HCT116 (cell line): ENCODE results near the gene DGCR8.

Experiments used
- EZH2 ChIP-seq: fragments of 200-600 bp; sonication (generic); IDR thresholded peaks from 2 replicates; pipeline ENCODE4 v1.6.1; 2017; ENCODE audit warnings: antibody characterized with exemption, mixed run types
- EZH2phosphoT487 ChIP-seq: fragments of 200-600 bp; IDR thresholded peaks from 2 replicates; pipeline ENCODE4 v1.6.1; 2018; ENCODE audit warnings: antibody characterized with exemption, borderline replicate concordance
- JUND ChIP-seq: IDR thresholded peaks from 2 replicates; pipeline ENCODE4 v1.6.1; 2012
- POLR2A ChIP-seq: IDR thresholded peaks from 2 replicates; pipeline ENCODE4 v1.7.0; 2011; ENCODE audit warnings: borderline replicate concordance; ENCODE audit not compliant: insufficient read depth, insufficient read length; ENCODE audit errors: extremely low read depth
- RAD21 ChIP-seq: IDR thresholded peaks from 2 replicates; pipeline ENCODE4 v1.6.1; 2012; ENCODE audit warnings: low read depth, mild to moderate bottlenecking
- REST ChIP-seq: IDR thresholded peaks from 2 replicates; pipeline ENCODE4 v1.6.1; 2012; ENCODE audit warnings: low read depth
- ZNF274 ChIP-seq: fragments of 200-500 bp; sonication (Bioruptor generic); IDR thresholded peaks from 2 replicates; pipeline ENCODE4 v1.6.1; 2014; ENCODE audit warnings: mild to moderate bottlenecking, low read depth, low read length, inconsistent platforms
- TF ChIP-seq, protein P1 (sequence below), 3 experiments: fragments of 200-600 bp in 1 of 3; sonication (generic) in 1 of 3; IDR thresholded peaks in 2 of 3; conservative IDR thresholded peaks in 1 of 3; 2 replicates each; pipeline ENCODE4 v1.5.1; 2012 to 2017; ENCODE audit warnings: low read depth in 2 of 3, low read length in 2 of 3, antibody characterized with exemption in 1 of 3, borderline replicate concordance in 1 of 3, control low read depth in 1 of 3, mild to moderate bottlenecking in 1 of 3, mixed read lengths in 1 of 3, mixed run types in 1 of 3, moderate library complexity in 1 of 3; ENCODE audit not compliant: insufficient read depth in 1 of 3
- TF ChIP-seq, protein P2 (sequence below): IDR thresholded peaks from 2 replicates; pipeline ENCODE4 v1.6.1; 2012

DNA sequence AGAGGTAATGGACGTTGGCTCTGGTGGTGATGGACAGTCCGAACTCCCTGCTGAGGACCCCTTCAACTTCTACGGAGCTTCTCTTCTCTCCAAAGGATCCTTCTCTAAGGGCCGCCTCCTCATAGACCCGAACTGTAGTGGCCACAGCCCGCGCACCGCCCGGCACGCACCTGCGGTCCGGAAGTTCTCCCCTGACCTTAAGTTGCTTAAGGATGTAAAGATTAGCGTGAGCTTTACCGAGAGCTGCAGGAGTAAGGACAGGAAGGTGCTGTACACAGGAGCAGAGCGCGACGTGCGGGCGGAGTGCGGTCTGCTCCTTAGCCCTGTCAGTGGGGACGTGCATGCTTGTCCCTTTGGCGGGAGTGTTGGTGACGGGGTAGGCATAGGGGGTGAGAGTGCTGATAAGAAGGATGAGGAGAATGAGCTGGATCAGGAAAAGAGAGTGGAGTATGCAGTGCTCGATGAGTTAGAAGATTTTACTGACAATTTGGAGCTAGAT, 6.1 kb downstream of the DGCR8 start:
- TF ChIP-seq EZH2 (no peak), POLR2A (no peak), ZNF274 (no peak), JUND (no peak), RAD21 (no peak), REST (no peak), EZH2phosphoT487 (no peak)
- TF ChIP-seq, protein P1, sequence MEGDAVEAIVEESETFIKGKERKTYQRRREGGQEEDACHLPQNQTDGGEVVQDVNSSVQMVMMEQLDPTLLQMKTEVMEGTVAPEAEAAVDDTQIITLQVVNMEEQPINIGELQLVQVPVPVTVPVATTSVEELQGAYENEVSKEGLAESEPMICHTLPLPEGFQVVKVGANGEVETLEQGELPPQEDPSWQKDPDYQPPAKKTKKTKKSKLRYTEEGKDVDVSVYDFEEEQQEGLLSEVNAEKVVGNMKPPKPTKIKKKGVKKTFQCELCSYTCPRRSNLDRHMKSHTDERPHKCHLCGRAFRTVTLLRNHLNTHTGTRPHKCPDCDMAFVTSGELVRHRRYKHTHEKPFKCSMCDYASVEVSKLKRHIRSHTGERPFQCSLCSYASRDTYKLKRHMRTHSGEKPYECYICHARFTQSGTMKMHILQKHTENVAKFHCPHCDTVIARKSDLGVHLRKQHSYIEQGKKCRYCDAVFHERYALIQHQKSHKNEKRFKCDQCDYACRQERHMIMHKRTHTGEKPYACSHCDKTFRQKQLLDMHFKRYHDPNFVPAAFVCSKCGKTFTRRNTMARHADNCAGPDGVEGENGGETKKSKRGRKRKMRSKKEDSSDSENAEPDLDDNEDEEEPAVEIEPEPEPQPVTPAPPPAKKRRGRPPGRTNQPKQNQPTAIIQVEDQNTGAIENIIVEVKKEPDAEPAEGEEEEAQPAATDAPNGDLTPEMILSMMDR (IDR thresholded peaks at IDR 0.05 in 2 of 3, conservative IDR thresholded peaks at IDR 0.05 in 1 of 3; ENCODE audit: borderline replicate concordance in 1 of 3, insufficient read depth in 1 of 3, low read depth in 2 of 3, low read length in 2 of 3) = no peak
- TF ChIP-seq, protein P2, sequence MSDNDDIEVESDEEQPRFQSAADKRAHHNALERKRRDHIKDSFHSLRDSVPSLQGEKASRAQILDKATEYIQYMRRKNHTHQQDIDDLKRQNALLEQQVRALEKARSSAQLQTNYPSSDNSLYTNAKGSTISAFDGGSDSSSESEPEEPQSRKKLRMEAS = no peak
